GM12878 (cell line): Measurements from ENCODE around the gene OCA2. TPM values are rescaled to one million over a fixed set of nuclear protein-coding genes. Genes with fewer than 3 reads are reported as not detected.

Experiments
- ATAC-seq: fragments of 200-7000 bp; cut with Tn5 transposase; 3 replicates; pipeline ENCODE4 v1.9.1; 2020; ENCODE audit warnings: mild to moderate bottlenecking, moderate library complexity
- BruUV-seq: library from RNA; stranded (reverse); fragments of 400-500 nt; replicated peaks from 2 replicates; lab custom pipeline; 2021; lab: Mats Ljungman, UMichigan
- CTCF ChIA-PET: fragments of 300-600 bp; sonication (Branson Sonifier 250); formaldehyde crosslinking; extraction: SDS; loops from one replicate; lab custom pipeline; 2021; ENCODE audit warnings: inconsistent platforms; lab: Yijun Ruan, JAX
- POLR2A ChIA-PET: fragments of 350-600 bp; formaldehyde crosslinking; extraction: SDS; loops from one replicate; lab custom pipeline; 2021; ENCODE audit warnings: inconsistent platforms; lab: Charles Lee
- RAD21 ChIA-PET: fragments of 300-600 bp; sonication (Branson Sonifier 250); formaldehyde crosslinking; loops from one replicate; lab custom pipeline; 2023; ENCODE audit warnings: antibody characterized with exemption; ENCODE audit not compliant: unreplicated experiment; lab: Charles Lee
- SMC1A ChIA-PET: fragments of 300-600 bp; sonication (Branson Sonifier 250); formaldehyde crosslinking; loops from one replicate; lab custom pipeline; 2023; ENCODE audit not compliant: unreplicated experiment, uncharacterized antibody; lab: Charles Lee
- DNase-seq: peaks from one replicate; pipeline ENCODE4 v3.0.0-alpha.2; 2011; ENCODE audit warnings: low read depth, low spot score
- FAIRE-seq: peaks from 3 replicates; lab custom pipeline; 2011; peaks lifted over from hg19 to GRCh38; lab: Jason Lieb, UNC
- H2AFZ ChIP-seq: 2 replicates; pipeline ENCODE4 v1.6.0; 2011; ENCODE audit warnings: low read depth, low read length, control low read depth; ENCODE audit not compliant: control insufficient read depth
- H3K27ac ChIP-seq: 2 replicates; pipeline ENCODE4 v1.5.1; 2011; ENCODE audit warnings: control low read depth; ENCODE audit not compliant: control insufficient read depth, insufficient read depth
- H3K27me3 ChIP-seq, 2 experiments: replicated peaks in 1 of 2; 2 replicates each; pipeline versions ENCODE4 v1.6.0 to v1.6.1; 2011; ENCODE audit warnings: low read length in 1 of 2; ENCODE audit not compliant: control insufficient read depth in 2 of 2, insufficient read depth in 2 of 2
- H3K36me3 ChIP-seq, 2 experiments: 2 replicates each; pipeline ENCODE4 v1.5.1; 2011; ENCODE audit warnings: low read length in 1 of 2; ENCODE audit not compliant: control insufficient read depth in 2 of 2, insufficient read depth in 2 of 2
- H3K4me1 ChIP-seq: 2 replicates; pipeline ENCODE4 v1.6.1; 2011; ENCODE audit warnings: mild to moderate bottlenecking, low read length, moderate library complexity, mixed read lengths; ENCODE audit not compliant: control insufficient read depth, insufficient read depth
- H3K4me2 ChIP-seq: 2 replicates; pipeline ENCODE4 v1.6.0; 2011; ENCODE audit warnings: control low read depth; ENCODE audit not compliant: control insufficient read depth, insufficient read depth
- H3K4me3 ChIP-seq: fragments of 200-600 bp; sonication (generic); 2 replicates; pipeline ENCODE4 v1.5.1; 2016
- H3K79me2 ChIP-seq: 2 replicates; pipeline ENCODE4 v1.6.0; 2011; ENCODE audit warnings: low read length; ENCODE audit not compliant: control insufficient read depth, insufficient read depth
- H3K9ac ChIP-seq: 2 replicates; pipeline ENCODE4 v1.8.0; 2011; ENCODE audit warnings: low read length, control low read depth, mixed read lengths; ENCODE audit not compliant: control insufficient read depth, insufficient read depth
- H3K9me3 ChIP-seq: replicated peaks from 3 replicates; pipeline ENCODE4 v1.5.1; 2011; ENCODE audit warnings: mild to moderate bottlenecking, low read length; ENCODE audit not compliant: control insufficient read depth, insufficient read depth
- H4K20me1 ChIP-seq: 2 replicates; pipeline ENCODE4 v1.6.0; 2011; ENCODE audit not compliant: control insufficient read depth, insufficient read depth
- BACH1 ChIP-seq: fragments of 450-650 bp; IDR thresholded peaks from 2 replicates; pipeline ENCODE4 v1.6.1; 2017; ENCODE audit warnings: mild to moderate bottlenecking, borderline replicate concordance
- CHD4 ChIP-seq: fragments of 200-600 bp; sonication (generic); IDR thresholded peaks from 2 replicates; pipeline ENCODE4 v1.6.1; 2016; ENCODE audit warnings: mild to moderate bottlenecking
- CUX1 ChIP-seq: IDR thresholded peaks from 2 replicates; pipeline ENCODE4 v1.6.1; 2012; ENCODE audit warnings: improper control_type of control experiment, low read depth, low read length; ENCODE audit not compliant: insufficient replicate concordance
- EZH2 ChIP-seq: IDR thresholded peaks from 2 replicates; pipeline ENCODE4 v1.6.1; 2012; ENCODE audit warnings: low read depth, mild to moderate bottlenecking, control low read depth, inconsistent platforms, low read length, borderline replicate concordance; ENCODE audit not compliant: control insufficient read depth
- HCFC1 ChIP-seq: fragments of 150-350 bp; IDR thresholded peaks from 2 replicates; pipeline ENCODE4 v1.6.1; 2014; ENCODE audit warnings: low read length
- MTA2 ChIP-seq: fragments of 450-650 bp; IDR thresholded peaks from 2 replicates; pipeline ENCODE4 v1.6.1; 2016; ENCODE audit warnings: low read depth, mild to moderate bottlenecking, moderate library complexity
- SMARCA5 ChIP-seq: fragments of 450-650 bp; IDR thresholded peaks from 2 replicates; pipeline ENCODE4 v1.6.1; 2017; ENCODE audit warnings: mild to moderate bottlenecking
- SPI1 ChIP-seq: IDR thresholded peaks from 2 replicates; pipeline ENCODE4 v1.6.1; 2011; ENCODE audit warnings: low read depth, mild to moderate bottlenecking, low read length, moderate library complexity, borderline replicate concordance; ENCODE audit not compliant: insufficient read depth
- TAF1 ChIP-seq: IDR thresholded peaks from 2 replicates; pipeline ENCODE4 v1.6.1; 2011; ENCODE audit warnings: mild to moderate bottlenecking, low read depth, low read length, borderline replicate concordance
- TCF12 ChIP-seq: IDR thresholded peaks from 2 replicates; pipeline ENCODE4 v1.6.1; 2011; ENCODE audit warnings: low read depth, mild to moderate bottlenecking, low read length
- ZBTB11 ChIP-seq: fragments of 450-650 bp; formaldehyde crosslinking; IDR thresholded peaks from 2 replicates; pipeline ENCODE4 v1.5.0; 2022; ENCODE audit warnings: mild to moderate bottlenecking, missing genetic modification characterization
- ZNF384 ChIP-seq: IDR thresholded peaks from 2 replicates; pipeline ENCODE4 v1.6.1; 2012; ENCODE audit warnings: low read depth, mild to moderate bottlenecking, low read length, improper control_type of control experiment, borderline replicate concordance
- ZNF622 ChIP-seq: fragments of 450-650 bp; IDR thresholded peaks from 2 replicates; pipeline ENCODE4 v1.6.1; 2017; ENCODE audit warnings: mild to moderate bottlenecking, inconsistent platforms
- ZSCAN29 ChIP-seq: fragments of 450-650 bp; IDR thresholded peaks from 2 replicates; pipeline ENCODE4 v1.6.1; 2017; ENCODE audit warnings: mild to moderate bottlenecking, moderate library complexity
- whole genome bisulfite sequencing: methylation state at CpG from one replicate; pipeline ENCODE4 v1.1.6; 2016; ENCODE audit warnings: low lambda C conversion rate; ENCODE audit not compliant: insufficient replicate concordance, insufficient coverage; ENCODE audit errors: missing lambda C conversion rate; 5-methylcytosine and 5-hydroxymethylcytosine counted together
- in situ Hi-C: fragments of 300-500 bp; cut with MboI; formaldehyde crosslinking; loops from 9 replicates; pipeline ENCODE4 v1.14.3; 2018; ENCODE audit warnings: mixed read lengths
- intact Hi-C: fragments of 100-400 bp; cut with micrococcal nuclease; formaldehyde crosslinking; loops from one replicate; pipeline ENCODE4 v1.14.2; 2022; ENCODE audit not compliant: unreplicated experiment
- polyA plus RNA-seq, 11 experiments: library from polyadenylated mRNA; depleted of rRNA in 4 of 11; unstranded in 6 of 11; stranded (reverse) in 5 of 11; fragments of >200 nt; fragmentation: Nextera tagmentation in 4 of 11; fragmentation: Illumina TruSeq in 1 of 11; extraction: Ambion mirVana in 4 of 11; extraction: Trizol in 1 of 11; gene quantifications; 1 replicate in 1 of 11; 2 replicates in 10 of 11; pipeline versions ENCODE4 v1.2.1 to v1.2.3, GENCODE V29; 2011 to 2016; ENCODE audit warnings: inconsistent platforms in 2 of 11, missing spikeins in 2 of 11, low read depth in 1 of 11
- total RNA-seq, 4 experiments: library from RNA; depleted of rRNA in 3 of 4; stranded (reverse); fragments of >200 nt in 3 of 4; fragmentation: Illumina TruSeq in 1 of 4; extraction: Trizol in 1 of 4; gene quantifications; 2 replicates each; pipeline versions ENCODE4 v1.2.1 to v1.2.3, GENCODE V29; 2013 to 2021
- TF ChIP-seq, protein P1 (sequence below): fragments of 150-350 bp; IDR thresholded peaks from 2 replicates; pipeline ENCODE4 v1.6.1; 2014; ENCODE audit warnings: mild to moderate bottlenecking, low read depth, low read length

The OCA2 gene
- total and polyA plus RNA-seq, 10 of the 15 experiments (the other 5 are each of a cell fraction or from before 2014, with no cell fraction given), result 0.04 to 1.8 TPM; not detected in 8

- POLR2A ChIA-PET, result no interaction called here
- in situ Hi-C loops (no loop called here), intact Hi-C loops (no loop called here)
- H3K27ac ChIP-seq, result no peak overlapping the region
- no peak overlapping the region for H2AFZ ChIP-seq
- ATAC-seq (no peak), DNase-seq (no peak), FAIRE-seq (no peak)
- H3K27me3 ChIP-seq, result no peaks in the 10 kb centered on the region
- CTCF ChIA-PET, result no interaction called here
- no peaks in the 10 kb centered on the region; the same call in 2 of the 3 replicates for H3K9me3 ChIP-seq
- 41% methylated on average over 14 of the region's 14 CpGs for WGBS
- no peak overlapping the region for H3K9ac ChIP-seq
- no peaks in the 10 kb centered on the region for H3K36me3 ChIP-seq
- no peaks in the 10 kb centered on the region for H3K4me1 ChIP-seq
- RAD21 ChIA-PET, result no interaction called here
- H3K4me3 ChIP-seq, result no peak overlapping the region
- no peaks in the 10 kb centered on the region for H3K79me2 ChIP-seq
- H4K20me1 ChIP-seq, result no peaks in the 10 kb centered on the region
- no peak overlapping the region for H3K4me2 ChIP-seq
- SMC1A ChIA-PET, result no interaction called here
- no TSS peak for BruUV-seq
- no peak for TF ChIP-seq SPI1
- no peak for TF ChIP-seq CHD4
- TF ChIP-seq BACH1, result no peak
- no peak for TF ChIP-seq ZSCAN29
- TF ChIP-seq CUX1, result no peak
- TF ChIP-seq TCF12, result no peak
- no peak for TF ChIP-seq TAF1
- no peak for TF ChIP-seq SMARCA5
- TF ChIP-seq HCFC1, result no peak
- no peak for TF ChIP-seq ZNF384
- TF ChIP-seq ZNF622, result no peak
- TF ChIP-seq MTA2, result no peak
- no peak for TF ChIP-seq EZH2
- TF ChIP-seq, protein P1, sequence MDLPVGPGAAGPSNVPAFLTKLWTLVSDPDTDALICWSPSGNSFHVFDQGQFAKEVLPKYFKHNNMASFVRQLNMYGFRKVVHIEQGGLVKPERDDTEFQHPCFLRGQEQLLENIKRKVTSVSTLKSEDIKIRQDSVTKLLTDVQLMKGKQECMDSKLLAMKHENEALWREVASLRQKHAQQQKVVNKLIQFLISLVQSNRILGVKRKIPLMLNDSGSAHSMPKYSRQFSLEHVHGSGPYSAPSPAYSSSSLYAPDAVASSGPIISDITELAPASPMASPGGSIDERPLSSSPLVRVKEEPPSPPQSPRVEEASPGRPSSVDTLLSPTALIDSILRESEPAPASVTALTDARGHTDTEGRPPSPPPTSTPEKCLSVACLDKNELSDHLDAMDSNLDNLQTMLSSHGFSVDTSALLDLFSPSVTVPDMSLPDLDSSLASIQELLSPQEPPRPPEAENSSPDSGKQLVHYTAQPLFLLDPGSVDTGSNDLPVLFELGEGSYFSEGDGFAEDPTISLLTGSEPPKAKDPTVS, result no peak
- no peak for TF ChIP-seq ZBTB11 (CRISPR knock-in tag)
Measured at GRCh38 chr15:27767918-27768640, 331.0 kb downstream of the OCA2 start.
